ENCODE results near the gene TNF.

DNA sequence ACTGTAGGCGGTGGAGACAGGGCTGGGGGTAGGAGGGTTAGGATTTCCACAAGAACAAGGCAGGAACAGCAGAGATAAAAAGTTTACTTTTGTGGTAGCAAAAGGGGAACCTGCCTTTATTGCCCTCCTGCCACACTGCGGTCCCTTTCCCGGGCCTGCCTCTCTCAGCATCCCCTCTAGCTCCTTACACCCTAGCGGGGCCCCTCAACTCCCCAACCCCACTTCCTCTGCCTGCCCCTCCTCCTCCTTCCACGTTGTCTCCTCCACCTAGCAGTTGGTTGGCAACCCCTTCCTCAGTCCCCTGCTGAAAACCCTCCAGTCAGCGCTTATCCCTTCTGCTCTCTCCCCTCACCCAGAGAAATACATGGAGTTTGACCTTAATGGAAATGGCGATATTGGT, 40.4 kb downstream of the TNF start:
- no peak for TF ChIP-seq POLR2AphosphoS5 (IDR thresholded peaks at IDR 0.05; ENCODE audit: low read depth, low read length)
- TF ChIP-seq TAF1 (IDR thresholded peaks at IDR 0.05; ENCODE audit: borderline replicate concordance, low read depth, low read length) = no peak
- TF ChIP-seq POLR2A (IDR thresholded peaks at IDR 0.05; ENCODE audit: low read depth, low read length) = 0 out of 2 replicates have a peak, but pooled peaks have one; percentile 29

Measured in GM12892 (cell line).